KMS-11 (cell line): ENCODE data around the gene NUP85.

Experiments
- H2AFZ ChIP-seq: fragments of 200-600 bp; sonication (generic); 2 replicates; pipeline ENCODE4 v1.6.1; 2016; ENCODE audit warnings: antibody characterized with exemption, mixed run types, low read depth
- H3K27ac ChIP-seq: fragments of 200-600 bp; sonication (generic); 2 replicates; pipeline ENCODE4 v1.6.1; 2016; ENCODE audit warnings: mild to moderate bottlenecking, mixed run types
- H3K27me3 ChIP-seq: fragments of 200-600 bp; sonication (generic); 2 replicates; pipeline ENCODE4 v1.6.1; 2017; ENCODE audit warnings: mild to moderate bottlenecking, low read depth, mixed run types, moderate library complexity; ENCODE audit not compliant: insufficient read depth
- H3K36me3 ChIP-seq: fragments of 200-600 bp; sonication (generic); 2 replicates; pipeline ENCODE4 v1.6.1; 2017; ENCODE audit warnings: mild to moderate bottlenecking, mixed run types; ENCODE audit not compliant: insufficient read depth
- H3K4me1 ChIP-seq: fragments of 200-600 bp; sonication (generic); 2 replicates; pipeline ENCODE4 v1.6.1; 2016; ENCODE audit warnings: mild to moderate bottlenecking, low read depth, mixed run types; ENCODE audit not compliant: poor library complexity, severe bottlenecking
- H3K4me2 ChIP-seq: fragments of 200-600 bp; sonication (generic); 2 replicates; pipeline ENCODE4 v1.7.0; 2016; ENCODE audit warnings: mild to moderate bottlenecking, mixed run types
- H3K4me3 ChIP-seq: fragments of 200-600 bp; sonication (generic); IDR thresholded peaks from 2 replicates; pipeline ENCODE4 v1.6.1; 2017; ENCODE audit warnings: low read depth, low read length, mixed read lengths; ENCODE audit not compliant: insufficient read depth
- H3K79me2 ChIP-seq: fragments of 200-600 bp; sonication (generic); 2 replicates; pipeline ENCODE4 v1.6.1; 2016; ENCODE audit warnings: low read depth, mixed run types; ENCODE audit not compliant: insufficient read depth
- H3K9ac ChIP-seq: fragments of 200-600 bp; sonication (generic); 2 replicates; pipeline ENCODE4 v1.6.1; 2016; ENCODE audit warnings: mild to moderate bottlenecking, mixed run types
- H4K20me1 ChIP-seq: fragments of 200-600 bp; sonication (generic); 2 replicates; pipeline ENCODE4 v1.6.1; 2016; ENCODE audit warnings: mild to moderate bottlenecking, mixed run types; ENCODE audit not compliant: insufficient read depth
- CTCF ChIP-seq: fragments of 200-600 bp; sonication (generic); conservative IDR thresholded peaks from 2 replicates; pipeline ENCODE4 v1.6.1; 2017; ENCODE audit warnings: low read depth, mild to moderate bottlenecking, antibody characterized with exemption, low read length, moderate library complexity, mixed read lengths

The NUP85 gene

DNA sequence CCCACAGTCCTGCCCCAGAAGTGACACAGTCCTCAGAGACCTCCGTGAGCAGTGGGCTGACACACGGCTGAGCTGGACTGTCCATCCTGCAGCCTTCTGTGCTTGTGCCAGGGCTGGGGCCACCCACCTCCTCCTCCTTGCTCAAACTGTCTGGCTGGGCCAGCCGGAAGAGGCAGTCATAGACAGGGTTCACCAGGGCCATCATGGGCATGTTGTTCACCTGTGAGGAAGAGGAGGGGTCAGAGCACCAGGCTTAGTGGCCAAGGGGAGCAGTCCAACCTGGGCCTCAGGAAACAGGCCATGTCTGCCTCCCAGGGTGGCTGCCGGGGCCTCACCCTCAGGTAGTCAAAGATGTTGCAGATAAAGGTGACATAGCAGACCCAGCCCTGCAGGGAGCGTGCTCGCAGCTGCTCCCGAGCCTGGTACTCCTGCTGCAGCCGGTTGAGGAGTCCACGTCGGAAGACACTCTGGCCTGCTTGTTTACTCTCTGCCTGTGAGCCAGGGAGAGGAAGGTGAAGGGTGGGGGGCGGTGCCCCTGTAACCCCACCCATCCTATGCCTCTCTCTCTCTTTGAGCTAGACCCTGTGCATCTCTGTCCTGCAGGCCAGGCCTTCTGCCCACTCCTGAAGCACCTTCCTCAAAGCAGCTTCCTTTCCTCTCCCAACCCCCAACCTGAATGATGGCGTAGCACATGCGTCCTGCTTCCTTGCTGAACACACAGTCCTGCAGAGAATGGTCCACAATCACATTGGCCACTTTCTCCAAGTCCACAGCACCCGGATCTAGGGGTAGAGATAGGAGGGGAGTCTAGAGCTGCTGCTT is 62.1 kb downstream of the NUP85 start:
- no peaks in the 10 kb centered on the region for H4K20me1 ChIP-seq
- H2AFZ ChIP-seq: no peak overlapping the region
- H3K79me2 ChIP-seq: peaks cover 20% of the 10 kb centered on the region
- no peaks in the 10 kb centered on the region for H3K27me3 ChIP-seq
- peaks cover 40% of the 10 kb centered on the region for H3K4me1 ChIP-seq
- no peak overlapping the region for H3K9ac ChIP-seq
- H3K27ac ChIP-seq: no peak overlapping the region
- TF ChIP-seq CTCF: no peak
- H3K36me3 ChIP-seq: no peaks in the 10 kb centered on the region
- H3K4me3 ChIP-seq: no peak overlapping the region
- H3K4me2 ChIP-seq: no peak overlapping the region

DNA sequence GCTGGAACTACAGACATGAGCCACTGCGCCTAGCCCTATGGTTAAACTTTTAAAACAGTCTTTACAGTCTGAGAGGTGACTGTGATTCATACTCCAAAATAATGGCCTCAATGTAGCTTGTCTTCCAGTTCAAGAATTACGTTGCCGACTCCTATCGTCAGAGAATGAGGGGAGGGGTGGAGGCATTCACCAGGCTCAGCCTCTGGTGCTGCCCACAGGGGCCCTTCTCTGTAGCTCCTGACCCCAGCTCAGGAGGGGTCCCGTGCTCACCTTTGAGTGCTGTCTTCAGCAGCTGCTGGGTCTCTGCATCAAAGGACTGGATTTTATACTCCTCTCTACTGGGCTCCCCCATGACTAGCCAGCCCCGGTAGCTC is 64.4 kb downstream of the NUP85 start:
- Histone ChIP-seq H3K27ac (peak overlapping the region; percentile 61), H3K4me2 (peak overlapping the region; percentile 97), H3K4me3 (peak overlapping the region; percentile 56), H3K79me2 (peaks cover 9% of the 10 kb centered on the region; the same call in 1 of the 2 replicates), H4K20me1 (no peaks in the 10 kb centered on the region), H3K4me1 (peaks cover 34% of the 10 kb centered on the region), H2AFZ (peak overlapping the region; percentile 87), H3K27me3 (no peaks in the 10 kb centered on the region), H3K9ac (peak overlapping the region; percentile 76; the same call in 1 of the 2 replicates), H3K36me3 (no peaks in the 10 kb centered on the region)
- TF ChIP-seq CTCF: no peak

GRCh38 chr17:75270218-75270965 is 64.9 kb downstream of the NUP85 start:
- no peak; the same call in 1 of the 2 replicates for TF ChIP-seq CTCF
- H3K36me3 ChIP-seq: no peaks in the 10 kb centered on the region; the same call in 1 of the 2 replicates
- H3K27me3 ChIP-seq: no peaks in the 10 kb centered on the region
- H3K9ac ChIP-seq: peak overlapping the region; percentile 76
- H3K4me3 ChIP-seq: peak overlapping the region; percentile 56
- H3K4me2 ChIP-seq: peak overlapping the region; percentile 97
- no peaks in the 10 kb centered on the region for H4K20me1 ChIP-seq
- H3K4me1 ChIP-seq: peaks cover 34% of the 10 kb centered on the region
- peak overlapping the region; percentile 87 for H2AFZ ChIP-seq
- peak overlapping the region; percentile 61 for H3K27ac ChIP-seq
- peaks cover 9% of the 10 kb centered on the region; the same call in 1 of the 2 replicates for H3K79me2 ChIP-seq

DNA sequence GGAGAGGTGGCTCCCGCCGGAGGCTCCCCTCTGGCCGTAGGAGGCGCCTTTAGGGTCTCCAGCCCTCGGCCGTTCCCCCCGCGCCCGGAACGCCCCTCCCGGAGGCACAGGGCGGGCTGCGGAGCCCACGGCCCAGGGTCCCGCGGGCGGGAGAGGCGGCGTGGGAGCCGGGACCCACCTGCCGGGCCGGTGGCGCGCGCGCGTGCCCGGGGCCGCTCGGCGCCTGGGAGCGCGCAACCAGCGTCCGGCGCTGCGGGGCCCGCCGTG is 65.4 kb downstream of the NUP85 start, which contains the start of gene MIF4GD:
Gene MIF4GD, minus strand, starts transcription at position 266 of the 267 bp plus-strand sequence. CDS start 1,036 bp downstream, outside the sequence.
- Histone ChIP-seq H3K27me3 (no peaks in the 10 kb centered on the region), H2AFZ (peak within 1 kb of the TSS; percentile 91), H3K4me1 (peaks cover 34% of the 10 kb centered on the region), H3K27ac (peak within 1 kb of the TSS; percentile 80), H3K9ac (peak within 1 kb of the TSS; percentile 92), H3K4me2 (peak within 1 kb of the TSS; percentile 97), H3K36me3 (no peaks in the 10 kb centered on the region; the same call in 1 of the 2 replicates), H4K20me1 (no peaks in the 10 kb centered on the region), H3K79me2 (peaks cover 9% of the 10 kb centered on the region; the same call in 1 of the 2 replicates), H3K4me3 (peak within 1 kb of the TSS; percentile 56)
- TF ChIP-seq CTCF: no peak
